Heart left ventricle (tissue), 16 donors: ENCODE results near the gene ZFP64. TPM values are rescaled to one million over a fixed set of nuclear protein-coding genes. Genes with fewer than 3 reads are reported as not detected.
"Not testable (repeated sequence)": the region's sequence is repeated elsewhere in the genome, so short reads cannot be mapped to it uniquely, and the experiment has no call there.

Source experiments
- ATAC-seq, 4 donors: fragments of 200-7000 bp; cut with Tn5 transposase; one replicate each; pipeline ENCODE4 v1.9.1; 2020 to 2022; ENCODE audit warnings: moderate library complexity in 4 of 4, mild to moderate bottlenecking in 3 of 4, moderate number of reproducible peaks in 1 of 4
- DNase-seq, 5 donors: peaks; one replicate each; pipeline ENCODE4 v3.0.0-alpha.2; 2020
- H3K27ac ChIP-seq, 12 donors: fragments of 200-600 bp; sonication (generic) in 4 of 12; one replicate each; pipeline versions ENCODE4 v1.5.0 to v1.8.0; 2016 to 2022; ENCODE audit warnings: mild to moderate bottlenecking in 2 of 12
- H3K27me3 ChIP-seq, 9 donors: fragments of 200-600 bp; sonication (generic) in 2 of 9; one replicate each; pipeline versions ENCODE4 v1.5.1 to v1.8.0; 2016 to 2022; ENCODE audit warnings: mild to moderate bottlenecking in 3 of 9
- H3K36me3 ChIP-seq, 9 donors: fragments of 200-600 bp; sonication (generic) in 2 of 9; one replicate each; pipeline versions ENCODE4 v1.5.0 to v1.8.0; 2018 to 2022; ENCODE audit warnings: mild to moderate bottlenecking in 2 of 9
- H3K4me1 ChIP-seq, 12 donors: fragments of 200-600 bp; sonication (generic) in 4 of 12; one replicate each; pipeline versions ENCODE4 v1.5.0 to v1.8.0; 2016 to 2022; ENCODE audit warnings: mild to moderate bottlenecking in 3 of 12
- H3K4me3 ChIP-seq, 12 donors: fragments of 200-600 bp; sonication (generic) in 4 of 12; one replicate each; pipeline versions ENCODE4 v1.5.0 to v1.8.0; 2017 to 2022; ENCODE audit warnings: mild to moderate bottlenecking in 9 of 12, moderate library complexity in 4 of 12
- H3K9me3 ChIP-seq, 12 donors: fragments of 200-600 bp; sonication (generic) in 4 of 12; one replicate each; pipeline versions ENCODE4 v1.5.0 to v1.8.0; 2016 to 2022; ENCODE audit warnings: mild to moderate bottlenecking in 1 of 12
- POLR2A ChIP-seq, 2 donors: fragments of 450-650 bp; IDR thresholded peaks; one replicate each; pipeline ENCODE4 v1.6.1; 2017; ENCODE audit warnings: antibody characterized with exemption in 2 of 2, mild to moderate bottlenecking in 2 of 2, moderate library complexity in 2 of 2
- WGBS, 4 donors: extraction: QIAGEN DNeasy Blood & Tissue Kit in 2 of 4; methylation state at CpG; one replicate each; pipeline versions ENCODE4 v1.1.5 to v1.1.7; 2013 to 2018; 5-methylcytosine and 5-hydroxymethylcytosine counted together
- intact Hi-C, 10 donors: fragments of 100-400 bp; cut with DNase I; formaldehyde crosslinking; loops; one replicate each; pipeline versions ENCODE4 v1.11.1 to v1.14.2; 2022
- polyA plus RNA-seq, 2 donors: library from polyadenylated mRNA; stranded (reverse); fragments of 200-250 nt; gene quantifications; one replicate each; pipeline ENCODE4 v1.2.3, GENCODE V29; 2013
- total RNA-seq, 9 donors: library from RNA; depleted of rRNA in 2 of 9; stranded (reverse); fragments of >200 nt in 2 of 9; fragmentation: NEBNext Ultra II Directional in 3 of 9; extraction: Animal tissue kit (Norgen Biotek cat#: 25700) in 3 of 9; gene quantifications; one replicate each; pipeline versions ENCODE4 v1.1.0 to v1.2.4, GENCODE V29; 2016 to 2023
- TF ChIP-seq, protein P1 (sequence below), 12 donors: fragments of 200-600 bp; sonication (generic) in 4 of 12; IDR thresholded peaks; one replicate each; pipeline versions ENCODE4 v1.5.0 to v1.8.0; 2018 to 2022; ENCODE audit warnings: antibody characterized with exemption in 12 of 12, mild to moderate bottlenecking in 5 of 12
- donor health status: ischemic (EF 13 %, LVEDD 7.1; RV severe dilation, severe dysfunction).
- donor health status: healthy with polysubstance abuse.
- donor health status: DM: no; HTN: yes; CAD: no.
- donor health status: DM: no; HTN: no; CAD: no.
- donor health status: ischemic (EF 25% LVEDD 6.9; RV normal size, moderate dysfunction).
- donor health status: ischemic (EF 25% LVEDD 5.7; RV mildly dilated, moderate dysfunction).
- donor health status: healthy.
- donor health status: DM: yes; HTN: yes; CAD: no.
- donor health status: ischemic (EF 35%, LVEDD 5.7; RV mildly dilated, moderate dysfunction).
- donor health status: nonischemic (EF 11% LVEDD 7.7; RV severe dilation, severe dysfunction).
- donor health status: DM: yes; HTN: yes; CAD: no.
- donor health status: PGD.
- donor health status: ischemic (EF 29% LVEDD 5.4; RV normal size, mild dysfunction).
- donor health status: nonischemic (EF 23%, LVEDD 6.1; RV moderate dilation, normal function).

The ZFP64 gene
- total and polyA plus RNA-seq, 11 donors: 2.0 to 12.5 (median 9.2) TPM

GRCh38 chr20:52137850-52138249, 53.7 kb downstream of the ZFP64 start:
- TF ChIP-seq, protein P1, sequence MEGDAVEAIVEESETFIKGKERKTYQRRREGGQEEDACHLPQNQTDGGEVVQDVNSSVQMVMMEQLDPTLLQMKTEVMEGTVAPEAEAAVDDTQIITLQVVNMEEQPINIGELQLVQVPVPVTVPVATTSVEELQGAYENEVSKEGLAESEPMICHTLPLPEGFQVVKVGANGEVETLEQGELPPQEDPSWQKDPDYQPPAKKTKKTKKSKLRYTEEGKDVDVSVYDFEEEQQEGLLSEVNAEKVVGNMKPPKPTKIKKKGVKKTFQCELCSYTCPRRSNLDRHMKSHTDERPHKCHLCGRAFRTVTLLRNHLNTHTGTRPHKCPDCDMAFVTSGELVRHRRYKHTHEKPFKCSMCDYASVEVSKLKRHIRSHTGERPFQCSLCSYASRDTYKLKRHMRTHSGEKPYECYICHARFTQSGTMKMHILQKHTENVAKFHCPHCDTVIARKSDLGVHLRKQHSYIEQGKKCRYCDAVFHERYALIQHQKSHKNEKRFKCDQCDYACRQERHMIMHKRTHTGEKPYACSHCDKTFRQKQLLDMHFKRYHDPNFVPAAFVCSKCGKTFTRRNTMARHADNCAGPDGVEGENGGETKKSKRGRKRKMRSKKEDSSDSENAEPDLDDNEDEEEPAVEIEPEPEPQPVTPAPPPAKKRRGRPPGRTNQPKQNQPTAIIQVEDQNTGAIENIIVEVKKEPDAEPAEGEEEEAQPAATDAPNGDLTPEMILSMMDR (IDR thresholded peaks at IDR 0.05): no peak
- no peak for TF ChIP-seq POLR2A (IDR thresholded peaks at IDR 0.05)
- Histone ChIP-seq H3K27ac (no peak overlapping the region), H3K9me3 (peaks cover 0 to 7% (median 0%) of the 10 kb centered on the region in 12 donors), H3K27me3 (no peaks in the 10 kb centered on the region), H3K4me3 (no peak overlapping the region), H3K36me3 (peaks cover 0 to 2% (median 0%) of the 10 kb centered on the region in 9 donors), H3K4me1 (no peaks in the 10 kb centered on the region)
- intact Hi-C loops: no loop called here
- DNase-seq (no peak), ATAC-seq (no peak)
- 94 to 98% (median 96%) methylated on average over 4 of the region's 4 CpGs for WGBS, 4 donors

DNA sequence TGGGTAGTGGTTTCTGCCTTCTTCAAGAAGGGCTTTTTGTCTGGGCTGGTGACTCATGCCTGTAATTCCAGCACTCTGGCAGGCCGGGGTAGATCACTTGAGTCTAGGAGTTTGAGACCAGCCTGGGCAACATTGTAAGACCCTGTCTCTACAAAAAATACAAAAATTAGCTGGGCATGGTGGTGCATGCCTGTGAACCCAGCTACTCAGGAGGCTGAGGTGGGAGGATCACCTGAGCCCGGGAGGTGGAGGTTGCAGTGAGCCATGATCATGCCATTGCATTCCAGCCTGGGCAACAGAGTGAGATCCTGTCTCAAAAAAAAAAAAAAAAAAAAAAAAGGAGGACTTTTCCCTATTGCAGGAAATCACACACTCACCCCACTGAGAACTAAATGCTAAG, 57.9 kb downstream of the ZFP64 start:
- ATAC-seq, H3K4me1 ChIP-seq, H3K27me3 ChIP-seq, DNase-seq, intact Hi-C loops, H3K36me3 ChIP-seq, H3K4me3 ChIP-seq, H3K27ac ChIP-seq: not testable (repeated sequence)
- peaks cover 0 to 11% (median 0%) of the 10 kb centered on the region in 12 donors for H3K9me3 ChIP-seq
- 86 to 95% (median 91%) methylated on average over 2 of the region's 2 CpGs for WGBS, 4 donors

DNA sequence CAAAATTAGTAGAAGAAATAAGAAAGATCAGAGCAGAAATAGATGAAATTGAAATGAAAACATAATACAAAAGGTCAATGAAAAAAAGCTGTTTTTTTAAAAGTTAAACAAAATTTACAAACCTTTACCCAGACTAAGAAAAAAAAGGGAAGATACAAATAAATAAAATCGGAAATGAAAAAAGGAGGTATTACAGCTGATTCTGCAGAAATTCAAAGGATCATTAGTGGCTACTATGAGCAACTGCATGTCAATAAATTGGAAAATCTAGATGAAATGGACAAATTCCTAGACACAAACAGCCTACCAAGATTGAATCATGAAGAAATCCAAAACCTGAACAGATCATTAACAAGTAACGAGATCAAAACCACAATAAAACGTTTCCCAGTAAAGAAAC, 59.2 kb downstream of the ZFP64 start:
- Histone ChIP-seq H3K27ac (no peak overlapping the region), H3K4me3 (no peak overlapping the region), H3K4me1 (no peaks in the 10 kb centered on the region), H3K27me3 (no peaks in the 10 kb centered on the region), H3K9me3 (peaks cover 0 to 11% (median 0%) of the 10 kb centered on the region in 12 donors), H3K36me3 (no peaks in the 10 kb centered on the region)
- intact Hi-C loops: no loop called here
- WGBS, 4 donors: 65 to 94% (median 92%) methylated on average over 3 of the region's 3 CpGs
- ATAC-seq (no peak), DNase-seq (no peak)
- TF ChIP-seq POLR2A (IDR thresholded peaks at IDR 0.05): no peak
- TF ChIP-seq, protein P1 (IDR thresholded peaks at IDR 0.05): peak in 1 of 12 donors; percentile 16

DNA sequence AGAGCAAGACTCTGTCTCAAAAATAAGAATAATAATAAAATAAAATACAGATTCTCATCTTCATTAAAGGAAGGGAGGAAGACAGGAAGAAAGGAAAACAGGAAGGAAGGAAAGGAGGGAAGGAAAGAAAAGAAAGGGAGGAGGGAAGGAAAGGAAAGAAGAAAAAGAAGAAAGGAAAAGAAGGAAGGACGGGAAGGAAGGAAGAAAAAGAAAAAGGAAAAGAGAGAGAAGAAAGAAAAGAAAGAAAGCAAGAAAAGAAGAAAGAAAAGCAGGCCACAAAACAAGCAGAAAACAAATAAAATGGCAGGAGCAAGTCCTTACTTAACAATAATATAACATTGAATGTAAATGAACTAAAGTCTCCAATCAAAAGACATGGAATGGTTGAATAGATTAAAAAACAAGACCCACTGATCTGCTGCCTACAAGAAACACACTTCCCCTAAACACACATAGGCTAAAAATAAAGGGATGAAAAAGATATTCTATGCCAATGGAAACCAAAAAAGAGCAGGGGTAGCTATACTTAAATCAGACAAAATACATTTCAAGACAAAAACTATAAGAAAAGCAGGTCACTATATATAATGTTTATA, 60.4 kb downstream of the ZFP64 start:
- 94 to 98% (median 98%) methylated on average over 1 of the region's 1 CpG for WGBS, 4 donors
- H3K36me3 ChIP-seq: no peaks in the 10 kb centered on the region
- H3K9me3 ChIP-seq: peaks cover 0 to 11% (median 0%) of the 10 kb centered on the region in 12 donors
- H3K4me1 ChIP-seq: no peaks in the 10 kb centered on the region
- intact Hi-C loops: no loop called here
- TF ChIP-seq, protein P1 (IDR thresholded peaks at IDR 0.05): no peak
- TF ChIP-seq POLR2A (IDR thresholded peaks at IDR 0.05): no peak
- no peak for ATAC-seq
- H3K4me3 ChIP-seq: no peak overlapping the region
- no peak for DNase-seq
- H3K27me3 ChIP-seq: no peaks in the 10 kb centered on the region
- H3K27ac ChIP-seq: no peak overlapping the region

GRCh38 chr20:52130406-52130805, 61.2 kb downstream of the ZFP64 start:
- 93 to 96% (median 94%) methylated on average over 5 of the region's 5 CpGs for WGBS, 4 donors
- TF ChIP-seq, protein P1 (IDR thresholded peaks at IDR 0.05): no peak
- no peak for TF ChIP-seq POLR2A (IDR thresholded peaks at IDR 0.05)

More at GRCh38 chr20:52130406-52130805, 61.2 kb downstream of the ZFP64 start:
- Histone ChIP-seq H3K36me3 (no peaks in the 10 kb centered on the region), H3K27ac (no peak overlapping the region), H3K9me3 (peaks cover 0 to 11% (median 0%) of the 10 kb centered on the region in 12 donors), H3K4me3 (no peak overlapping the region), H3K4me1 (no peaks in the 10 kb centered on the region), H3K27me3 (no peaks in the 10 kb centered on the region)
- DNase-seq (no peak), ATAC-seq (no peak)
- intact Hi-C loops: no loop called here
